Psoas muscle (tissue), 8 donors: ENCODE data around the gene PPTC7. TPM values are rescaled to one million over a fixed set of nuclear protein-coding genes. Genes with fewer than 3 reads are reported as not detected.
"Not testable (repeated sequence)": the region's sequence is repeated elsewhere in the genome, so short reads cannot be mapped to it uniquely, and the experiment has no call there.

Source experiments
- ATAC-seq, 4 donors: fragments of 200-7000 bp; cut with Tn5 transposase; one replicate each; pipeline ENCODE4 v1.9.1; 2020; ENCODE audit warnings: moderate library complexity in 3 of 4, mild to moderate bottlenecking in 2 of 4
- DNase-seq, 2 donors: peaks; one replicate each; pipeline ENCODE4 v3.0.0-alpha.2; 2020
- H3K27ac ChIP-seq: fragments of 200-600 bp; one replicate; pipeline ENCODE4 v1.8.0; 2022
- H3K27me3 ChIP-seq, 3 donors: fragments of 200-600 bp in 1 of 3; one replicate each; pipeline versions ENCODE4 v1.6.1 to v1.8.0; 2013 to 2022; ENCODE audit warnings: low read length in 2 of 3, mild to moderate bottlenecking in 2 of 3, moderate library complexity in 1 of 3; ENCODE audit not compliant: insufficient read depth in 3 of 3
- H3K36me3 ChIP-seq, 2 donors: fragments of 200-600 bp in 1 of 2; one replicate each; pipeline versions ENCODE4 v1.6.1 to v1.8.0; 2013 to 2022; ENCODE audit warnings: low read depth in 1 of 2, mild to moderate bottlenecking in 1 of 2, moderate library complexity in 1 of 2; ENCODE audit not compliant: insufficient read depth in 1 of 2
- H3K4me1 ChIP-seq: fragments of 200-600 bp; one replicate; pipeline ENCODE4 v1.8.0; 2022
- H3K4me3 ChIP-seq: fragments of 200-600 bp; one replicate; pipeline ENCODE4 v1.8.0; 2022; ENCODE audit warnings: mild to moderate bottlenecking
- H3K9me3 ChIP-seq: fragments of 200-600 bp; one replicate; pipeline ENCODE4 v1.8.0; 2022
- CTCF ChIP-seq: fragments of 200-600 bp; IDR thresholded peaks from one replicate; pipeline ENCODE4 v1.8.0; 2022; ENCODE audit warnings: antibody characterized with exemption
- WGBS, 3 donors: extraction: QIAGEN DNeasy Blood & Tissue Kit; methylation state at CpG; one replicate each; pipeline versions ENCODE4 v1.1.6 to v1.1.7; 2013; 5-methylcytosine and 5-hydroxymethylcytosine counted together
- intact Hi-C, 2 donors: fragments of 100-400 bp; cut with DNase I; formaldehyde crosslinking; loops; one replicate each; pipeline versions ENCODE4 v1.11.0 to v1.14.2; 2022
- polyA plus RNA-seq, 3 donors: library from polyadenylated mRNA; stranded (reverse); fragments of 200-250 nt; gene quantifications; one replicate each; pipeline ENCODE4 v1.2.3, GENCODE V29; 2013
- total RNA-seq, 4 donors: library from RNA; stranded (reverse); fragmentation: NEBNext Ultra II Directional in 2 of 4; extraction: Animal tissue kit (Norgen Biotek cat#: 25700) in 2 of 4; gene quantifications; one replicate each; pipeline versions ENCODE4 v1.2.1 to v1.2.4, GENCODE V29; 2021 to 2023
- donor health status: healthy with polysubstance abuse.
- donor health status: DM: no; HTN: no; CAD: no; lungs with moderate emphysema.
- donor health status: Bipolar disorder and iron deficiency.
- donor health status: healthy.
- donor health status: DM: yes; HTN: yes; CAD: no.
- donor health status: DM: no; HTN: no; CAD: no.
- donor health status: DM: no; HTN: no; CAD: no.
- donor health status: DM: yes; HTN: yes; CAD: no.

The PPTC7 gene
- total and polyA plus RNA-seq, 7 donors: 54.6 to 213 (median 71.9) TPM

- Histone ChIP-seq H3K9me3 (no peaks in the 10 kb centered on the region), H3K4me1 (peaks cover 68% of the 10 kb centered on the region), H3K36me3 (peaks cover 0 to 27% of the 10 kb centered on the region in 2 donors), H3K4me3 (no peak overlapping the region), H3K27me3 (no peaks in the 10 kb centered on the region), H3K27ac (peak overlapping the region; percentile 86)
- intact Hi-C loops: no loop called here
- WGBS, 3 donors: 77 to 93% (median 80%) methylated on average over 2 of the region's 2 CpGs
- no peak for TF ChIP-seq CTCF
- DNase-seq: no peak
- peak in 1 of 4 donors; percentile 25 for ATAC-seq
Observed at GRCh38 chr12:110549716-110550115, 33.4 kb downstream of the PPTC7 start.

- ATAC-seq (peak; percentile 37 to 69 (median 54)), DNase-seq (no peak)
- no peak for TF ChIP-seq CTCF
Observed at GRCh38 chr12:110548678-110549077, 34.4 kb downstream of the PPTC7 start.

GRCh38 chr12:110547090-110547489 lies 36.0 kb downstream of the PPTC7 start:
- no peak for TF ChIP-seq CTCF
- no peak for ATAC-seq
- Histone ChIP-seq H3K27ac (peak overlapping the region; percentile 86), H3K4me1 (peaks cover 77% of the 10 kb centered on the region), H3K36me3 (peaks cover 0 to 33% of the 10 kb centered on the region in 2 donors), H3K27me3 (no peaks in the 10 kb centered on the region), H3K9me3 (no peaks in the 10 kb centered on the region), H3K4me3 (peak overlapping the region; percentile 51)
- no peak for DNase-seq
- intact Hi-C loops: no loop called here
- WGBS, 3 donors: 71 to 95% (median 82%) methylated on average over 2 of the region's 2 CpGs

More at GRCh38 chr12:110548678-110549077, 34.4 kb downstream of the PPTC7 start:
- Histone ChIP-seq H3K4me1 (peaks cover 72% of the 10 kb centered on the region), H3K4me3 (peak overlapping the region; percentile 51), H3K9me3 (no peaks in the 10 kb centered on the region), H3K36me3 (peaks cover 0 to 33% of the 10 kb centered on the region in 2 donors), H3K27me3 (no peaks in the 10 kb centered on the region), H3K27ac (peak overlapping the region; percentile 86)
- WGBS, 3 donors: 37 to 57% (median 44%) methylated on average over 7 of the region's 7 CpGs
- intact Hi-C loops: no loop called here

GRCh38 chr12:110546339-110546738 lies 36.8 kb downstream of the PPTC7 start:
- peaks cover 75% of the 10 kb centered on the region for H3K4me1 ChIP-seq
- 21 to 40% (median 29%) methylated on average over 3 of the region's 3 CpGs for WGBS, 3 donors
- no peaks in the 10 kb centered on the region for H3K9me3 ChIP-seq
- peaks cover 0 to 29% of the 10 kb centered on the region in 2 donors for H3K36me3 ChIP-seq
- H3K4me3 ChIP-seq: peak overlapping the region; percentile 51
- H3K27me3 ChIP-seq: no peaks in the 10 kb centered on the region
- DNase-seq (no peak), ATAC-seq (peak; percentile 61 to 72 (median 66))
- intact Hi-C loops: no loop called here
- no peak for TF ChIP-seq CTCF
- peak overlapping the region; percentile 86 for H3K27ac ChIP-seq

- no peak for TF ChIP-seq CTCF
- Histone ChIP-seq H3K36me3 (peaks cover 0 to 24% of the 10 kb centered on the region in 2 donors), H3K9me3 (no peaks in the 10 kb centered on the region), H3K4me1 (peaks cover 70% of the 10 kb centered on the region), H3K4me3 (peak overlapping the region; percentile 51), H3K27ac (peak overlapping the region; percentile 86), H3K27me3 (no peaks in the 10 kb centered on the region)
- DNase-seq (no peak), ATAC-seq (no peak)
- intact Hi-C loops: no loop called here
- WGBS, 3 donors: 79 to 94% (median 84%) methylated on average over 10 of the region's 10 CpGs
Observed at GRCh38 chr12:110545812-110546211, 37.3 kb downstream of the PPTC7 start.

- intact Hi-C loops, H3K9me3 ChIP-seq, ATAC-seq, DNase-seq, H3K27me3 ChIP-seq: not testable (repeated sequence)
- Histone ChIP-seq H3K4me1 (peaks cover 74% of the 10 kb centered on the region), H3K4me3 (peak overlapping the region; percentile 51), H3K36me3 (peaks cover 0 to 18% of the 10 kb centered on the region in 2 donors), H3K27ac (peak overlapping the region; percentile 86)
- WGBS, 3 donors: 89 to 94% (median 93%) methylated on average over 4 of the region's 4 CpGs
Observed at GRCh38 chr12:110545259-110545658, 37.9 kb downstream of the PPTC7 start.
